K562 (cell line): ENCODE data around the gene GPHA2. TPM values are rescaled to one million over a fixed set of nuclear protein-coding genes. Genes with fewer than 3 reads are reported as not detected.

Experiments
- FOXP4 ChIP-seq: sonication (generic); formaldehyde crosslinking; IDR thresholded peaks from 2 replicates; pipeline ENCODE4 v1.8.0; 2022; ENCODE audit warnings: mild to moderate bottlenecking, missing genetic modification reagents, borderline replicate concordance
- MAFG ChIP-seq: fragments of 450-650 bp; conservative IDR thresholded peaks from 2 replicates; pipeline ENCODE4 v1.6.1; 2016; ENCODE audit warnings: missing genetic modification characterization, missing compliant biosample characterization
- RBM25 ChIP-seq: fragments of 200-400 bp; formaldehyde crosslinking; IDR thresholded peaks from 2 replicates; pipeline ENCODE4 v1.6.1; 2018; ENCODE audit warnings: low read length, low read depth, moderate library complexity; ENCODE audit not compliant: severe bottlenecking
- SMAD4 ChIP-seq: fragments of 250-450 bp; sonication (Bioruptor Pico); conservative IDR thresholded peaks from 2 replicates; pipeline ENCODE4 v1.8.0; 2021; ENCODE audit warnings: inconsistent platforms, mild to moderate bottlenecking, moderate library complexity
- SMARCC2 ChIP-seq: fragments of 450-650 bp; IDR thresholded peaks from 2 replicates; pipeline ENCODE4 v1.6.1; 2017; ENCODE audit warnings: antibody characterized with exemption, moderate library complexity, mild to moderate bottlenecking, low read depth
- TEAD2 ChIP-seq: fragments of 450-650 bp; IDR thresholded peaks from 2 replicates; pipeline ENCODE4 v1.6.1; 2016; ENCODE audit warnings: missing genetic modification characterization, control low read depth, missing compliant biosample characterization
- ZFP36 ChIP-seq: fragments of 150-350 bp; IDR thresholded peaks from 2 replicates; pipeline ENCODE4 v1.6.1; 2018; ENCODE audit warnings: low read length, low read depth; ENCODE audit not compliant: partially characterized antibody
- ZNF318 ChIP-seq, 2 experiments: fragments of 450-650 bp; IDR thresholded peaks; 2 replicates each; pipeline ENCODE4 v1.6.1; 2016; ENCODE audit warnings: mild to moderate bottlenecking in 2 of 2, borderline replicate concordance in 1 of 2, low read depth in 1 of 2, moderate library complexity in 1 of 2
- ZSCAN29 ChIP-seq: fragments of 450-650 bp; IDR thresholded peaks from 2 replicates; pipeline ENCODE4 v1.6.1; 2017
- polyA plus RNA-seq, 8 experiments: library from polyadenylated mRNA; depleted of rRNA in 4 of 8; stranded (reverse) in 5 of 8; unstranded in 3 of 8; fragments of >200 nt; fragmentation: Nextera tagmentation in 2 of 8; fragmentation: Illumina TruSeq in 1 of 8; extraction: Ambion mirVana in 2 of 8; extraction: Trizol in 1 of 8; gene quantifications; 2 replicates each; pipeline versions ENCODE4 v1.2.1 to v1.2.3, GENCODE V29; 2011 to 2014; ENCODE audit warnings: inconsistent platforms in 1 of 8, missing spikeins in 1 of 8
- total RNA-seq, 7 experiments: library from RNA; depleted of rRNA in 6 of 7; stranded (reverse); fragments of >200 nt in 6 of 7; fragmentation: Illumina TruSeq in 2 of 7; extraction: Trizol in 2 of 7; gene quantifications; 2 replicates each; pipeline versions ENCODE4 v1.2.1 to v1.2.3, GENCODE V29; 2011 to 2021; ENCODE audit warnings: low replicate concordance in 1 of 7

Gene GPHA2
- total and polyA plus RNA-seq, 9 of the 15 experiments (the other 6 are each of a cell fraction or from before 2014, with no cell fraction given) = 0.17 to 0.22 TPM; not detected in 7

DNA sequence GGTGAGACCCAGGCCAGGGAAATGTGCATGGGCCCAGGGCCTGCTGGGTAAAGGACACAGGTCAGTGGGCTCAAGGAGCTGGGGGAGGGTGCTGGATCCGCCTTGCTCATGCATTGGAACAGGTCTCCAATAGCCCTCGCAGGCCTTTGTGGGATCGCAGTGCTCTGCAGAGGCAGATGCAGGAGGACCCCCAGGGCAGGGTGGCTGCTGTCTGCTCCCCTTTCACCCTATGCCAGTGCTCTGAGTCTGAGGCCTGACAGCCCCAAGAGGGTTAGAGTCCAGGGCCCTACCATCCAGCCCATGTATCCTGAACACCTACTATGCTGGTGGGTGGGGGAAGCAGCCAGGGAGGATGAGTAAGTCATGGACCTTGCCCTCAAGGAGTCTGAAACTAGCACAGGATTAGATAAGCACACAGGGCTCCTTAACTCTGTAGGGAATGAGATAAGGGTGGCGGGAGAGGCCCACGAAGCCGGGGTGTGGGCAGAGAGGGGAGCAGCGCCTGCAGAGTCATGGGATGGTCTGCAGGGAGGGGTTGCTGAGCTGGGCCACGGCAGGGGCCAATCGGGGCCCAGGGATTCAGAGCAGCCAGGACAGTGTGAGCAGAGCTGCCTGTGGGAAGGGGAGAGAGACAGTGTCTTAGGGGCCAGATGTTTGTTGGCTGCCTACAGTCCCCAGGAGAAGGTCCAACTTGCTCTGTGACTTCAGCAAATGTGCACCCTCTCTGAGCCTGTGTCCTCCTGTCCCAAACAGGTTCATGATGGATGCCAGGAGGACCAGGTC, 46.8 kb downstream of the GPHA2 start (continued):
- TF ChIP-seq FOXP4 (CRISPR knock-in tag) = no peak
- TF ChIP-seq TEAD2 (tag) = no peak
- TF ChIP-seq SMARCC2 = peak; percentile 98
- no peak for TF ChIP-seq ZNF318 (IDR thresholded peaks at IDR 0.05; ENCODE audit: borderline replicate concordance in 1 of 2, low read depth in 1 of 2)
- peak; percentile 86 for TF ChIP-seq RBM25
- peak; percentile 69 for TF ChIP-seq MAFG (tag)
- no peak for TF ChIP-seq ZSCAN29
- peak; percentile 97 for TF ChIP-seq SMAD4 (CRISPR knock-in tag)
- peak; percentile 89 for TF ChIP-seq ZFP36
